GM12872 (cell line): ENCODE results near the gene INPP4A.

Source experiments
- TF ChIP-seq, protein P1 (sequence below): IDR thresholded peaks from 3 replicates; pipeline ENCODE4 v1.5.1; 2011; ENCODE audit warnings: low read depth, mild to moderate bottlenecking, low read length, moderate library complexity; ENCODE audit not compliant: insufficient read depth

Gene INPP4A

DNA sequence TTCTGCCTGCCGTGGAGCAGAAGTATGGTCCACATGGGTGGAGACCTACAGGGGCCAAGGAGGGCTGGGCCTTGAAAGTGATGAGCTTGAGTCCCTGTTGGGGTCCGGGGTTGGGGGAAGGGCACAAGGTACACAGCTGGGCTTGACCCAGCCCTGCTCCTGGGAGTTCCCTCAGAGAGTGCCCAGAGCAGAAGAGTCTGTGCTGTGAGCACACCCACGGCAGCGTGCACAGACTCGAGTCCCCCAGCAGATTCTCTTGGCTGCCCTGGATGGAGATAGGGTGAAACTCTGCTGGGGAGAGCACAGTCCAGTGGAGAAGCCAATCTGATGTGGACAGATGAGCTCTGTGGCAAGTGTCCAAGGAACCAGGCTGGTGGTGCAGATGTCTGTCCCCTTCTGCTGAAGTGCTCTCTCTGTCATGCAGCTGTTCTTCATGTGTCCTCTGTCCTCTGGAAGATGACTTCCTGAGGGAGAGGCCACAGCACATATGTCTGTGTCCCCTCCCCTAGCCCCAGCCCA, 27.5 kb downstream of the INPP4A start:
- TF ChIP-seq, protein P1, sequence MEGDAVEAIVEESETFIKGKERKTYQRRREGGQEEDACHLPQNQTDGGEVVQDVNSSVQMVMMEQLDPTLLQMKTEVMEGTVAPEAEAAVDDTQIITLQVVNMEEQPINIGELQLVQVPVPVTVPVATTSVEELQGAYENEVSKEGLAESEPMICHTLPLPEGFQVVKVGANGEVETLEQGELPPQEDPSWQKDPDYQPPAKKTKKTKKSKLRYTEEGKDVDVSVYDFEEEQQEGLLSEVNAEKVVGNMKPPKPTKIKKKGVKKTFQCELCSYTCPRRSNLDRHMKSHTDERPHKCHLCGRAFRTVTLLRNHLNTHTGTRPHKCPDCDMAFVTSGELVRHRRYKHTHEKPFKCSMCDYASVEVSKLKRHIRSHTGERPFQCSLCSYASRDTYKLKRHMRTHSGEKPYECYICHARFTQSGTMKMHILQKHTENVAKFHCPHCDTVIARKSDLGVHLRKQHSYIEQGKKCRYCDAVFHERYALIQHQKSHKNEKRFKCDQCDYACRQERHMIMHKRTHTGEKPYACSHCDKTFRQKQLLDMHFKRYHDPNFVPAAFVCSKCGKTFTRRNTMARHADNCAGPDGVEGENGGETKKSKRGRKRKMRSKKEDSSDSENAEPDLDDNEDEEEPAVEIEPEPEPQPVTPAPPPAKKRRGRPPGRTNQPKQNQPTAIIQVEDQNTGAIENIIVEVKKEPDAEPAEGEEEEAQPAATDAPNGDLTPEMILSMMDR = no peak

DNA sequence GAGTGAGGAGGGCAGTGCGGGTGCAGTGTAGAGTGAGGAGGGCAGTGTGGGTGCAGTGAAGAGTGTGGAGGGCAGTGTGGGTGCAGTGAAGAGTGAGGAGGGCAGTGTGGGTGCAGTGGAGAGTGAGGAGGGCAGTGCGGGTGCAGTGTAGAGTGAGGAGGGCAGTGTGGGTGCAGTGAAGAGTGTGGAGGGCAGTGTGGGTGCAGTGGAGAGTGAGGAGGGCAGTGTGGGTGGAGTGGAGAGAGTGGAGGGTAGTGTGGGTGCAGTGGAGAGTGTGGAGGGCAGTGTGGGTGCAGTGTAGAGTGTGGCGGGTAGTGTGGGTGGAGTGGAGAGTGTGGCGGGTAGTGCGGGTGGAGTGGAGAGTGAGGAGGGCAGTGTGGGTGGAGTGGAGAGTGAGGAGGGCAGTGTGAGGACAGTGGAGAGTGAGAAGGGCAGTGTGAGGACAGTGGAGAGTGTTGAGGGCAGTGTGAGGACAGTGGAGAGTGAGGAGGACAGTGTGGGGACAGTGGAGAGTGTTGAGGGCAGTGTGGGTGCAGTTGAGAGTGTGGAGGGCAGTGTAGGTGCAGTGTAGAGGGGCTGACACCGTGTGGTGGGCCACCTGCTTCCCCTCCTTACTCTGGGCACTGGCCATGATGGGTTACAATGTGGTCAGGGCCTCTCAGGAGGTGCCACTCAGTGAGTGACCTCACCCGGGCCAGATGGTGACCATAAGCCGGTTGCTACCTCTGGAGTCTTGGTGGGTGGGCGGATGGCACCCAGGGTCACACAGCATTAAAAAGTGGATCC, 28.5 kb downstream of the INPP4A start:
- TF ChIP-seq, protein P1 = no peak

DNA sequence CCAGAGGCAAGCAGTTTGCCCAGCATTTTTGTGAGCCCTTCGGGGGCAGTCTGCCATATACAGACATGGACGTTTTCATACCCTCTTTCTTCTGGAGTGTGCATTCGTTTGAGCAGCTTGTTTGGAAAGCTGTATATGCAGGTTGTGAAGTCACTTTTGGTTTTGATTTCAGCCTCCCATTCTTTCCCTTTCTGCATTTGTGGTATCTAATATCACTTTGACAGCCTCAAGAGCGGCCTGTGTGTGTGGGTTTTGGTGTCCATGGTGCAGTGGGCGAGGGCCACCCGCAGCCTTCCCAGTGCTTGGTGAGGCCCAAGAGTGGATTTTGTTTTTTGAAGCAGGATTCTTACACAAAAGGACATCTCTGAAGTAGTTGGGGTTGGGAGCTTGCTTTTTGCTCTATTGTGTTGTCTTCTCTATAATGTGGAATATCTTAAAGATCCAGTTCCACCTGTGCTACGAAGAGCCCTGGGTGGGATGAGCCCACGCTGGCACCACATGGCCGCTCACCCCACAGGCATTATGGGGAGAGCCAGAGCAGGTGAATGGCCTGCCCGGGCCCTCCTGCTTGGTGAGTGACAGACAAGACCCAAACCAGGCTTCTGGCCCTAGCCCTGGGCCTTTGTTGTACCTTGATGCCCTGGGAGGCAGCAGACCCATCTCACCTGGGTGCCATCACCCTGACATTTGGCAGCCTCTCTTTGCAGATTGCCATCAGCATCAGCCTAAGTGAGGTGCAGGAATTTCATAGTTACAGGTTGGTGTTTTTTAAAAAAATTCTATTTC, 29.5 kb downstream of the INPP4A start:
- TF ChIP-seq, protein P1 = no peak

DNA sequence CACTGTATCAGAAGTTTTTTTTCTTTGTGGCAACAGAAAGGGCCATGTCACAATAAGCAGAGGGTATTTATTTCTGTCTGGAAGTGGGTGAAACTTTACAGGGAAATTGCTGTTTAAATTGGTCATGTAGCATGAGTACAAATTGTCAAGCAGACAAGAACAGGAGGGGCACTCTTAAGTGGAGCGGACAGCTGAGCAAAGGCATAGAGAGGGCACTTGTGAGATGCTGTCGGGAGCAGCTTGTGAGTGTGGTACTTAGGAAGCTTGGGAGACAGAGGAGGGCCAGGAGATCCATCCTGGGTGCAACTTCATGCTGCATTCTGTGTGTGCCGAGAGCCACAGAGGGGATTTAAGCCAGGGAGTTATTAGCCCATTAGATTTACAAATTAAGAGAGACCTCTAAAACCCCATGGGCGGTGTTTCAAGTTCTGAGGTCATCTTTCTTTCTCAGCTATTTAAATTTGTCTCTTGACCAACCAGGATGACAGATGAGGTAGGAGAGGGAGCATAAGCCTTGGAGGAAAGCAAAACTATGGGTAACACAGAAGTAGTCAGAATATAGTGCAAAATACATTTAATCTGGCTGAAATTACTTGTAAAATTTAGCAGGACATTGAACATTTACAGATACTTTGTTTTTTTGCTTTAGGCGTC, 30.4 kb downstream of the INPP4A start:
- TF ChIP-seq, protein P1 = no peak

DNA sequence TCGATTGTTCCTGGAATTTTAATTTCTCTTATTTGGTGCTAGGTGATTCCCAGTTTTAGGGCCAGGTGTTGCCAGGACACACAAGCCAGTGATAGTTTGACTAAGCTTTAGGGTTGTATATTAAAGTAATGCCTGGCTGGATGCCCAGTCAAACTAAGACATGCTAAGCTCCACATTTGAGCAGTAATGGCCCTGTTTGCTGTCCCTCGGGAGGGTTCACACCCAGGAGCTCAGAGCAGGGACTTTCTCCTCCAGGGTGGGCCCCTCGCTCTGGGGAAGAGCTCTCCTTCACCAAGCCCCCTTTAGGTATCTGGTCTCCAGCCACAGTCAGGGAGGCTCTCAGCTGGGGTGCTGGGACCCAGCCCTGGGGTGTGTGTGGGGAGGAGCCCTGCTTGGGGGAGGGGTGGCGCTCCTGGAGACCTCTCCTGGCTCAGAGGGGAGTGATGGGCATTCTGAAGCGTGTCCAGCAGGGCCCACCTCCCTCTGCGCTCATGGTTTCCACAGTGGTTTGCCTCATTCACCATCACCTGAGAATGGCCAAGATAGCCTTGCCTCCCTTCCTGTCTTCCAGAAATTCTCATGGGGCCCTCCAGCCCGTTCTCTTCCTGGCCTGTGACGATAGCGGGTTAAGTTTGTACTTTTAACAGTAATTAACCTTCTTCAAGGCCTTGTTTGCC, 31.7 kb downstream of the INPP4A start:
- TF ChIP-seq, protein P1 = no peak

DNA sequence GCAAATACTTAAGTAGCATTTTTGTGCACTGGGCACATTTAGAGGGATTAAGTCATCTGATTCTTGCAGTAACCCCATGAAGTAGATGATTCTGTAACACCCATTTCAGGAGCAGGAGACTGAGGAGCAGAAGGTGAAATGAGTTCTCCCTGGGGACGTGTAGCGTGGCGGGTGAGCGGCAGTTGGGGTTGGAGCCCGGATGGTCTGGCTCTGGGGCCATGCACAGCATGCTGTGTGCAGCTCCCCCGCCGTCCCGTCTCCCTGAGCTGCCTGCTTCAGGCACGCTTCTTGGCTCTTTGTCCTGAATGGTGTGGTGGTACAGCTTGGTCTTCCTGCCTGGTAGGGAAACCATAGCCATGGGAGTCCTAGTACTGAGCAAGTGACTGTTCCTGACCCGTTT, 32.4 kb downstream of the INPP4A start:
- TF ChIP-seq, protein P1 = no peak

DNA sequence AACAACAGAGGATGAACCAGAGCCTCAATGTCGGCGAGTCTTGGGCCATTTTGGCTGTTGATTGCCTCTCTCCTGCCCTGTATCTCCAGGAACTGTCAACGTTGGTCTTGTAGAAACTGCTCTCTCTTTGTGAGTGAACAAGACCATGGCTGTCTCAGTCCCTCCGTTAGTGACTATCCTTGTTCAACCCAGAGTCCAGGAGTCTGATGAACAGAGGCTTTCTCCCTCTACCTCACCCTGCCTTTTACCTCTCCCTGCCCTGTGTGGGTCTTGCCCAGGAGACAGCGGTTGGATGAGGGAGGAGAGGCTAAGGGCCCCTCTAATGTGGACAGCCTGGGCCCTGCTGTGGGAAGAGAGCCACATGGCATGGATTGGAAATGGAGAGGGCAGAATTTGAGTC, 32.8 kb downstream of the INPP4A start:
- TF ChIP-seq, protein P1 = no peak
